Lung microvascular endothelial cell (primary cell): ENCODE measurements around the gene DGKB. TPM values are rescaled to one million over a fixed set of nuclear protein-coding genes. Genes with fewer than 3 reads are reported as not detected.
"Not testable (repeated sequence)": the region's sequence is repeated elsewhere in the genome, so short reads cannot be mapped to it uniquely, and the experiment has no call there.

Source experiments
- DNase-seq, 2 donors: peaks; one replicate each; pipeline versions ENCODE4 v3.0.0 to v3.0.0-alpha.2; 2010; ENCODE audit warnings: low read depth in 2 of 2
- total RNA-seq: library from RNA; depleted of rRNA; stranded (reverse); fragments of >200 nt; gene quantifications from 2 replicates; pipeline ENCODE4 v1.2.1, GENCODE V29; 2014

Gene DGKB
- total RNA-seq, 1 donor from 2014 or later = not detected

GRCh38 chr7:14305233-14305866 lies 597.2 kb downstream of the DGKB start:
- DNase-seq = no peak

- DNase-seq = no peak
These were observed 599.0 kb downstream of the DGKB start for GRCh38 chr7:14303536-14303935.

GRCh38 chr7:14294637-14295036 lies 607.9 kb downstream of the DGKB start:
- no peak for DNase-seq

GRCh38 chr7:14293434-14293833 lies 609.1 kb downstream of the DGKB start:
- no peak for DNase-seq

- no peak for DNase-seq
These were observed 609.8 kb downstream of the DGKB start for GRCh38 chr7:14292737-14293136.

- no peak for DNase-seq
These were observed 612.6 kb downstream of the DGKB start for GRCh38 chr7:14289957-14290356.

GRCh38 chr7:14288701-14289100 lies 613.9 kb downstream of the DGKB start:
- DNase-seq = no peak

DNA sequence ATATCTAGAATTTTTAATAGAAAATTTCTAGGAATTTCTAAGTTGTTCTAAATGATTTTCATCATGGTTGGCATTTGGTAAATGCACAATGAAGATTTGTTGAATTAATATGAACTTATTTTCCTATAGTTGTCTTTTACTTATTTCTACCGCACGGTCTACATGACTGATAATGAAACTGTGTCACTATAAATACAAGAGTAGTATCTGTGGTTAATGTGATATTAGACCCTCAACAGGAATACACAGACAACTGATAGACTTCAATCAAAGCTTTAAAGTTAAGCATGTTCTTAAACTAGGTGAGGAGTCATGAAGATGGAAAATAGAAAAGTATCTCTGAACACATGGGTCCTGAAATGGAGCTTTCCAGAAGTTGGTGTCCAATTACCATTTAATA lies 615.2 kb downstream of the DGKB start:
- DNase-seq = no peak

DNA sequence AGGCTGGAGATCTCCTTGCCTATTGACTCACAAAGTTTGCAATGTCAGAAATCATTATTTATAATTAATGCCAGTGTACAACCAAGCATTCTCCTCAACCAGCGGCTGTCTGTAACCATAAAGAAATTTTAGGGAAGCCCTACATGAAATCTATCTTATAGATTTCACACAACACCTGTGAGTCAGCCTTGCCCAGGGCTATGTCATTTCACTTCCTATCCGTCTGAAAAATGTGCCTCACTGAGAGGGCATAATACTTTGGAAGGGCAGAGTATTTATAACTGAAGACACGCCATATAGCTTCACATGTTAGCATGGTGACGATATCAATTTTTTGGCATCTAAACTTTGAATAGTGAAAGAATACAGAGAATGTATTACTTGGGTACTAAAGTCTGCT lies 616.5 kb downstream of the DGKB start:
- DNase-seq = no peak

- not testable (repeated sequence) for DNase-seq
These were observed 623.3 kb downstream of the DGKB start for GRCh38 chr7:14279065-14279871.

GRCh38 chr7:14275356-14275755 lies 627.2 kb downstream of the DGKB start:
- DNase-seq = no peak

- DNase-seq = no peak
These were observed 631.1 kb downstream of the DGKB start for GRCh38 chr7:14271441-14271840.

DNA sequence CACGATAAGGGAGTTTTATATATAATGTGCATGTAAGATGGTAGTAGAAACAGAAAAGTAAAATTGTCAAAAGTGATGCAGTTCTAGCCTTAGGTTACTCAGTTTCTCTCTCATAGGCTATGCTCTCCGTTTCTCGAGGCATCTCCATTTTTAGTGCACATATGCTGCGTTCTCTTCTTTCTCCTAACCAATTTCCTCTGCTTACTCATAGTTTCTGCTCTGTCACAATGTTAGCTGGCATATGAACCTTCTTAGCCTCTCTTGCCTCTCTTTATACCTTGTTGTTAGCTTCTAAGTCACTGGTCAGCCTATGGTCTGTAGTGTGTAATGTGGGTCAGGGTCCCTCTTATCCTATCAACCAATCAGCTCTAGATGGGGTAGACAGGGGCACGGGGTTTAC lies 632.5 kb downstream of the DGKB start:
- no peak for DNase-seq

DNA sequence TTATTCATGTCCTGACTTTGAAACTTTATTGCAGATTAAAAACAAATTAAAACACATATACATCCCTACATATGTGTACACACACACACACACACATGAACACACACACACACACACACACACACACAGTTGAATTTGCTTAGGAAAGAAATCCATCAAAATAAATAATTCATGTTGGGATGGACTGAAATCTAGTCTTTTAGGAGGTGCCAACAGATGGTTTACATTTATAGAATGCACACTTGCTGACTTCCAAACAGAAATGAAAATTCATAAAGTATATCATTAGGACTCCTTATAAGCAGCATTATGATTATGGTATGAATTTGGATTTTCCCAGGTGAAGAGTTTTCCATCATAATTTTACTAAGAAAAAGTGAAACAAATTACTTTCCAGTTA lies 642.5 kb downstream of the DGKB start:
- DNase-seq = no peak

DNA sequence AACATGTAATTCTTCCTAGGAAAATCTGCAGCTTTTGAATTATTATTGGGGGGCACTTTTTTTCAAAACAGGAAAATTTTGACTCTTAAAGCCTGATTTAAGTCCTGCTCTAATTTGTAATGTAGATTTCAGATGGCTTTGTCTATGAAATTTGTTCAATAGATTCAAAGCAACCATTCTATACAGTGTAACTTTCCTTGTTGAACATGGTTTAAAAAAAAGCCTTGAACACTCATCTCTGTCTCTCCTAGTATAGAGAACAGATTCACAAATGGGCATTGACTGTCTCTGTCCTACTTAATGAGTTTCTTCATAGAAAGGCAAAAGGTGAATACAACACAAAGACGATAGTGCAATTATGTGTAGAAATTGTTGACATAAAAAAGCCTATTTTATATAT lies 643.7 kb downstream of the DGKB start:
- no peak for DNase-seq

DNA sequence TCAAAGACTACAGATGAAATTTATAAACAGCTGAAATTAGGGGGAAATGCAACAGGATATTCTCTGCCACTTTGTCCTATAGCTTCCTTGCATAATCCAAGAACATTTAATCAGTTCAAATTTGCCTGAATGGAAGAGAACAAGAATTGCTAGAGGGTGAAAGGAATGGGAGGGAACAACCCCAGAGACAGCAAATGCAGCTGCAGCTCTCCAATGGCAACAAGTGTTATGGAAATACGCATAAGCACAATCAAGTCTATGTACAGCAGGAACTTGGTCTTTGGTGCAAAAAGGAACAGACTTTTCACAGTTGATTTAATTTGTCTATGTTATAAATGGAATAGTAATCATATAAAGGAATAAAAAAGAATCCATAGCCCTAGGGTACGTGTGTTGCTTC lies 644.1 kb downstream of the DGKB start:
- DNase-seq = no peak

- no peak for DNase-seq
These were observed 650.1 kb downstream of the DGKB start for GRCh38 chr7:14252458-14252857.

- DNase-seq = no peak
These were observed 660.4 kb downstream of the DGKB start for GRCh38 chr7:14242175-14242574.

- no peak for DNase-seq
These were observed 665.7 kb downstream of the DGKB start for GRCh38 chr7:14236834-14237233.

- DNase-seq = no peak
These were observed 667.5 kb downstream of the DGKB start for GRCh38 chr7:14235056-14235455.

DNA sequence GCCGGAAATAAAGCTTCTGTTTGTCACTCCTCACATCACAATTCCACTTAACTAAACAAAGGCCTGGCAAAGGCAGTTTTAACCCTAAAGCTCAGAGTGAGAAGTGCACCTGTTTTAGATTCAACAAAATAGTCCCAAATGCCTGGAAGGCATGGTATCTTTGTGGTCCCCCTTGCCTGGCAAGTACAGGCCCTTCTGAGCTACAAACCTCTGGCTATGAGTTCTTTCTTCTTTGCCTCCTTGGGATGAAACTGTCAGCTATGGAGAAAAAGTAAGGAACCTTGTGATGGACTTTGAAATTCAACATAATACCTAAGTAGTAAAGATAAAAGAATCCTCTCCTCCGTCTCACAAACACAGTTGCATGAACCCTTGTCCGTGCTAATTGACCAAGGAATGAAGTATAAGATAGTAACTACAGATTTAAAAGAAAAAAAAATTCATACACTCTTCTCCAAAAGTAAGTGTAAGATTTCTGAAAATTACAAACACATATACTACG lies 668.6 kb downstream of the DGKB start:
- DNase-seq = no peak

DNA sequence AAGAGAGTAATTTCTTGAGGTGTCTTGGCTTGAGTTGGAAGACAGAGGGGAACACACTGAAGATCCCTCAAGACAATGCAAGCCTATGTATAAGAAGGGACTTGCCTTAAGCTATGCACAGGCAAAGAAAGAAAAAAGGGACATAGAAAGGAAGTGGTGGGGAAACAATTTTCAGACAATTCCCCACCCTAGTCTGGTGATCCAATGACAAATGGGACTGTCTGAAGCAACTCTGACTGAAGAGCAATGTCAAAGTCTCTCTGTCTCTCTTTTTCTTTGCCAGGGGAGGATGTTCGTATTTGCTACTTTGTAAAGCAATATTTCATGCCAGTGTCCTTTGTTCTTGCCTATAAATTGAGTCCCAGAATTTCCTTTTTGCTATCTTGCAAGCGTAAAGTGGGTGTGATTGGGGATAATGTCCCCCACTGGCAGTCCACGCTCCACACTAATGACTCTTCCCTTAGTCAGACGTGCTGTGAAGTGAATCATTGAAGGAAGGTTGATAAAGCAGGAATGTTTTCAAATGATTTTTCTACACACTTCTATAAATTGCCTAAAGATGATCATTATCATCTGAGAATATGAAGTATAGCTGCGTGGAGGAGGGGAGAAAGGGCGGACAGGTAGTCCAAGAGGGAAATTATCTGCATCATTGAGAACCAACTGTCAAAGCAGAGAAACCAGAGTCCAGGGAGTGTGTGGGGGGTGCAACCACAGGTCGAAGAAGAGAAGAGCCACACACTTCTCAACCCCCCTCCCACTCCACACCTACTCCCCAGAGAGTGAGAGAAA lies 669.3 kb downstream of the DGKB start:
- no peak for DNase-seq
